ENCODE measurements around the gene PRIMPOL.

DNA sequence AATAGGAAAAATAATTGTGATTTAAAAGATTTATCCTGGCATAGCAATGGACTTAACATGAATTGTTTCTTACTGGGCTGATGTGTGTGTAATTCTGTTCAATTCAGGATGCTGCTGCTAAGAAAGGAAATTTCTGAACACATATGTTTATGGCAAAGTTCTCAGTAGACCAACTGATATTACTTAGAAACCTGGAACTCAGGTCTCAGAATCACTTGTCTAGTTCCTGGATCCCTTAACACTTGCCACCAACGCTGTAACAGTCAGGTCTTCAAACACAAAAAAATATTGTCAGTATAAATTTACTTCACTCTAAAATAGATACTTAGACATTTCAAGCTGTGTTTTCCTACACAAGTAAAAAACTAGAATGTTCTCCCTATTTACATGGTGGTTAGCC is 5.8 kb upstream of the PRIMPOL start:
- TF ChIP-seq POLR2A (IDR thresholded peaks at IDR 0.05), result no peak
- TF ChIP-seq, protein P1, sequence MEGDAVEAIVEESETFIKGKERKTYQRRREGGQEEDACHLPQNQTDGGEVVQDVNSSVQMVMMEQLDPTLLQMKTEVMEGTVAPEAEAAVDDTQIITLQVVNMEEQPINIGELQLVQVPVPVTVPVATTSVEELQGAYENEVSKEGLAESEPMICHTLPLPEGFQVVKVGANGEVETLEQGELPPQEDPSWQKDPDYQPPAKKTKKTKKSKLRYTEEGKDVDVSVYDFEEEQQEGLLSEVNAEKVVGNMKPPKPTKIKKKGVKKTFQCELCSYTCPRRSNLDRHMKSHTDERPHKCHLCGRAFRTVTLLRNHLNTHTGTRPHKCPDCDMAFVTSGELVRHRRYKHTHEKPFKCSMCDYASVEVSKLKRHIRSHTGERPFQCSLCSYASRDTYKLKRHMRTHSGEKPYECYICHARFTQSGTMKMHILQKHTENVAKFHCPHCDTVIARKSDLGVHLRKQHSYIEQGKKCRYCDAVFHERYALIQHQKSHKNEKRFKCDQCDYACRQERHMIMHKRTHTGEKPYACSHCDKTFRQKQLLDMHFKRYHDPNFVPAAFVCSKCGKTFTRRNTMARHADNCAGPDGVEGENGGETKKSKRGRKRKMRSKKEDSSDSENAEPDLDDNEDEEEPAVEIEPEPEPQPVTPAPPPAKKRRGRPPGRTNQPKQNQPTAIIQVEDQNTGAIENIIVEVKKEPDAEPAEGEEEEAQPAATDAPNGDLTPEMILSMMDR (IDR thresholded peaks at IDR 0.05), result no peak

Measured in Peyer's patch (tissue), 4 donors.